ENCODE measurements around the gene LYPD5.

Gene LYPD5

DNA sequence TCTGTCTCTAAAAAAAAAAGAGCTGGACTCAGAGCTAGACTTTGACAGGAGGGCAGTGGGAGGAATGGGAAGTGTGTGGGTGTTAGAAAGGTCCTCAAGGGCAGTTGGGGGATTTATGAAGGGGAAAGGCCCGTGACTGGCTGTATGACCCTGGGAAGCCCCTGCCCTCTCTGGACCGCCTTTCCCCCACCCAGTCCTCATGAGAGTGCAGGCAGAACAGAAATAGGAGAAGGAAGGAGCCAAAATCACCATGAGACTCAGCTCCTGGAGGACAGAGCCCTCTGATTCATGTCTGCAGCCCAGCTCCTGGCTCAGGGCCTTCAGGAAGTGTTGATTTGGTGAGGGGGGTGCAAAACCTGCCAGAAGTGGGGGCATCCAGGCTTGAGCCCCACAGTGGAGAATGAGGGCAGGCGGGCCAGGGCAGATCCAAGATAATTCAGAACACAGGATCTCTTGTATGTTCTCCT lies 38.7 kb downstream of the LYPD5 start:
- TF ChIP-seq, protein P1, sequence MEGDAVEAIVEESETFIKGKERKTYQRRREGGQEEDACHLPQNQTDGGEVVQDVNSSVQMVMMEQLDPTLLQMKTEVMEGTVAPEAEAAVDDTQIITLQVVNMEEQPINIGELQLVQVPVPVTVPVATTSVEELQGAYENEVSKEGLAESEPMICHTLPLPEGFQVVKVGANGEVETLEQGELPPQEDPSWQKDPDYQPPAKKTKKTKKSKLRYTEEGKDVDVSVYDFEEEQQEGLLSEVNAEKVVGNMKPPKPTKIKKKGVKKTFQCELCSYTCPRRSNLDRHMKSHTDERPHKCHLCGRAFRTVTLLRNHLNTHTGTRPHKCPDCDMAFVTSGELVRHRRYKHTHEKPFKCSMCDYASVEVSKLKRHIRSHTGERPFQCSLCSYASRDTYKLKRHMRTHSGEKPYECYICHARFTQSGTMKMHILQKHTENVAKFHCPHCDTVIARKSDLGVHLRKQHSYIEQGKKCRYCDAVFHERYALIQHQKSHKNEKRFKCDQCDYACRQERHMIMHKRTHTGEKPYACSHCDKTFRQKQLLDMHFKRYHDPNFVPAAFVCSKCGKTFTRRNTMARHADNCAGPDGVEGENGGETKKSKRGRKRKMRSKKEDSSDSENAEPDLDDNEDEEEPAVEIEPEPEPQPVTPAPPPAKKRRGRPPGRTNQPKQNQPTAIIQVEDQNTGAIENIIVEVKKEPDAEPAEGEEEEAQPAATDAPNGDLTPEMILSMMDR (IDR thresholded peaks at IDR 0.05; ENCODE audit: low read depth, low read length, missing control alignments), result no peak
- H3K4me3 ChIP-seq (replicated peaks; ENCODE audit: low read depth, low read length), result no peak overlapping the region
- no peak for DNase-seq (ENCODE audit: extremely low read depth, low read depth)

DNA sequence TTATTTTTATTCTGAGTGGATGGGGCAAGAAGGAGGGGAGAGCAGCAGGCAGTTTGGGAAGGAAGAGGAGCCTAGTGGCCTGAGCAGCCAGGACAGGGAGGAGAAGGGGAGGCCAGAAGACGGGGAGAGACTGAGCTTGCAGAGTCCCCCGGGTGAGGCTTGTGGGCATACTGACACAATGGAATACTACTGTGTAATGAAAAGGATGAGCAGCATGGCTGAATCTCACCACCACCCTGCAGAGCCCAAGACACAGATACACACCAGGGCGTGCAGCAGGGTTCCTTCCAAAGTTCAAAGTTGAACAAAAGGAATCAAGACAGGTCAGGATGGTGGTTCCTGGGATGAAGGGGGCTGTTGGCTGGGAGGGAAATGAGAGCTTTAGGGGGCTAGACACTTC lies 39.4 kb downstream of the LYPD5 start:
- DNase-seq (ENCODE audit: extremely low read depth, low read depth), result no peak
- TF ChIP-seq, protein P1 (IDR thresholded peaks at IDR 0.05; ENCODE audit: low read depth, low read length, missing control alignments), result no peak
- H3K4me3 ChIP-seq (replicated peaks; ENCODE audit: low read depth, low read length), result no peak overlapping the region

DNA sequence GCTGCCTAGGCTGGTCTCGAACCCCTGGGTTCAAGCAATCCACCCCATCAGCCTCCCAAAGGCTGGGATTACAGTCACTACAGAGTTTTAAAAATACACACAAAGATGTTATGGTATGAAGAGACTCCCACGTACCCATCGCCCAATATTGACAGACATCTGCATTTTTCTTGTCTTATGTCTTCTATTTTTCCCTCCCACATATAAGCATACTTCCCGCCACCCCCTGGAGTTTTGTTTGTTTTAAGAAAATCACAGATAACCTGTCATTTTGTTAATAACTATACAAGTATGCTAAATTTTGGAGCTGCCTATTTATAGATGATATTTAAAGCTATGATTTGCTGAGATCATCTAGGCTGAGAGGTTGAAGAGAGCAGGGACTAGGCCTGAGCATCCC lies 41.3 kb downstream of the LYPD5 start:
- TF ChIP-seq, protein P1 (IDR thresholded peaks at IDR 0.05; ENCODE audit: low read depth, low read length, missing control alignments), result no peak
- H3K4me3 ChIP-seq (replicated peaks; ENCODE audit: low read depth, low read length), result no peak overlapping the region
- DNase-seq (ENCODE audit: extremely low read depth, low read depth), result no peak

DNA sequence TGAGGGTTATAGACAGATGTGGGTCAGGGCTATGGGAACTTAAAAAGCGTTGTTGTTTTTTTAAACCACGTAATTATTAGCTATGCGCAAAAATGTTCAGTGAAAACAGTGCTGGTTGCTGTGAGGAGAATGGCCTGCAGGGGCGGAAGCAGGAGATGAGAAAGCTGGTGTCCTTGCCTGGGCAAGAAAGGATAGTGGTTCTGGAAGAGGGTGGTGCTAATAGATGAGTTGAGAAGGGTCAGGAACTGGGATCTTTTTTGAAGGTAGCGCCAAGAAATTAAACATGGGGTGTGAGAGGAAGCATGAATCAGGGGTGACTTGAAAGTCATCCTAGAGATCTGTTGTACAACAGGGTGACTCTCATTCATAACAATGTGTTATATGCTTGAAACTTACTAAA lies 42.7 kb downstream of the LYPD5 start:
- DNase-seq (ENCODE audit: extremely low read depth, low read depth), result peak; percentile 45

DNA sequence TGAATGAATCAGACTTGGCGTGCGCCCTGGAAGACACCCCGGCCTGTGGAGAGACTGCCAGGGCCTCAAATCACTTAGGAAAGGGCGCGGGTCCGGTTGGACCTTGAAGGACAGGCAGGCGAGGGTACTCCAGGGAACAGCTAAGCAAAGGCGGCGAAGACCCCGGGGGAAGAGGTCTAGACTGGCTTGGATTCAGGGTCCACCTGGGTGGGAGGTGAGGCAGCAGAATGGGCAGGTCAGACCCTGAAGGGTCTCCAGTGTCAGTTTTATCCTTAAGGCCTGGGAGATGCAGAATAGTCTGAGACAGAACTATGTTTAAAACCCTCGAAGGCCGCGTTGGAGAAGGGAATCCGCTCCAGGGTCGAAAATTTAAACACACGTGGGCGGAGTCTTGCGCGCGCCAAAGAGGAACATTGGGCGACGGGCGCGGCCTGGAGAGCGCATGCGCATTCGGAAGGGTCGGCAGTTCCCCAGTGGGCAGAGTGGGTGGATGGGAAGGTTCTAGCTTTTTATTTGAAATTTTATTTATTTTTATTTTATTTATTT lies 46.9 kb downstream of the LYPD5 start:
- H3K4me3 ChIP-seq (replicated peaks; ENCODE audit: low read depth, low read length), result peak overlapping the region; percentile 83
- TF ChIP-seq, protein P1 (IDR thresholded peaks at IDR 0.05; ENCODE audit: low read depth, low read length, missing control alignments), result no peak
- no peak for DNase-seq (ENCODE audit: extremely low read depth, low read depth)

More for the DNA sequence above, 42.7 kb downstream of the LYPD5 start:
- no peak overlapping the region for H3K4me3 ChIP-seq (replicated peaks; ENCODE audit: low read depth, low read length)
- TF ChIP-seq, protein P1 (IDR thresholded peaks at IDR 0.05; ENCODE audit: low read depth, low read length, missing control alignments), result peak; percentile 50

DNA sequence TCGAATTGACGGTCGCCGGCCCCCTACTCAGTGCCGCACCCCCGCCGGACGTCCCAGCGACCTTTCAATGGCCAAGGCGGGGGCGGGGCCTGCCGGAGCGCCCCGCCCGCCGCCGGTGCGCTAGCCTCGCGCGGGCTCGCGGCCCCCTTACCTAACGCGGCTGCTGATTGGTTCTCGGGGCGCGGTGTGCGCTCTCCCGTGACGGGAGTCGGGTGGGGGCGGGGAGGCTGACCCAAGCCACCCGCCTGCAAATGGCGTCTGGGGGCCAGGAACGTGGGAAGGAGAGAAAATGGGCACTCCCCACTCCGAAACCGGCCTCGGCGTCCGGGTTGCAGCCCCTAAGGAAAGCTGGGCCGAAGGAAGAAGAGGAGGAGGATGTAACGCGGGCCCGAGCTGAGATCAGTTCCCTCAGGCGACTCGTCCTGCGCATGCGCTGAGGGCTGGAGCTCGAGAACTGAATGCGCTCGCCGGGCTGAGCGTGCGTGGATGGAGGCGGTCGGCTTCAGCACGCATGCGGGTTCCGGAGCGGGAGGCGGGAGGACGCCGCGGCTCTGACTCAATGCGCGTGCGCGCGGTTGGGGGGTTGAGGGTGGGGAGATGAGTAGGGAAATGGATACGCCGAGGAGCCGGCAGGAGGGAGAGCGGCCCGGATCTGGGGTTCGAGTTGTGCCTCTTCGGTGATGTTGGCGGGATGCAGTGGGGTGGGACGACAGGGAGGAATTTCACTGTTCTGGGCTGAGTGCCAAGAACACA lies 47.6 kb downstream of the LYPD5 start, which contains the start of gene SMG9:
TSS of gene SMG9 (minus strand) at position 460 of the 753 bp plus-strand sequence. CDS start 4,221 bp downstream, outside the sequence.
- TF ChIP-seq, protein P1 (IDR thresholded peaks at IDR 0.05; ENCODE audit: low read depth, low read length, missing control alignments), result no peak
- peak within 1 kb of the TSS; percentile 83 for H3K4me3 ChIP-seq (replicated peaks; ENCODE audit: low read depth, low read length)
- peak; percentile 83 for DNase-seq (ENCODE audit: extremely low read depth, low read depth)

Measured in HFF-Myc (cell line).